ENCODE results near the gene DPPA2.

GRCh38 chr3:109346099-109346498 is 29.8 kb upstream of the DPPA2 start:
- no peak for TF ChIP-seq CTCF (IDR thresholded peaks at IDR 0.05)
- no peak for TF ChIP-seq POLR2A (IDR thresholded peaks at IDR 0.05)

All from body of pancreas (tissue), 4 donors.